DOHH2 (cell line): ENCODE data around the gene GPC5.

ENCODE experiments used
- H3F3A ChIP-seq: fragments of 200-600 bp; sonication (generic), shearing (Covaris generic); 2 replicates; pipeline ENCODE4 v1.6.0; 2016; ENCODE audit warnings: antibody characterized with exemption, mild to moderate bottlenecking; ENCODE audit not compliant: control insufficient read depth, insufficient read depth
- H3K27ac ChIP-seq: fragments of 200-600 bp; sonication (generic); 2 replicates; pipeline ENCODE4 v1.5.1; 2014; ENCODE audit warnings: low read depth, mild to moderate bottlenecking, low read length, moderate library complexity
- H3K27me3 ChIP-seq: fragments of 200-600 bp; sonication (generic); 2 replicates; pipeline ENCODE4 v1.6.1; 2014; ENCODE audit warnings: mild to moderate bottlenecking, low read length, mixed read lengths; ENCODE audit not compliant: control insufficient read depth
- H3K36me3 ChIP-seq: fragments of 200-600 bp; sonication (generic); 2 replicates; pipeline ENCODE4 v1.6.1; 2014; ENCODE audit warnings: mild to moderate bottlenecking, low read length, moderate library complexity, mixed read lengths; ENCODE audit not compliant: control insufficient read depth
- H3K4me1 ChIP-seq: fragments of 200-600 bp; sonication (generic); 2 replicates; pipeline ENCODE4 v1.6.1; 2014; ENCODE audit warnings: mild to moderate bottlenecking, low read length, mixed read lengths; ENCODE audit not compliant: control insufficient read depth
- H3K4me2 ChIP-seq: fragments of 200-600 bp; sonication (generic); 2 replicates; pipeline ENCODE4 v1.6.0; 2014; ENCODE audit warnings: mild to moderate bottlenecking, low read length, moderate library complexity
- H3K4me3 ChIP-seq: fragments of 200-600 bp; sonication (generic); 2 replicates; pipeline ENCODE4 v1.5.1; 2014; ENCODE audit warnings: mild to moderate bottlenecking, low read length, mixed read lengths
- H3K79me2 ChIP-seq: fragments of 200-600 bp; sonication (generic); 2 replicates; pipeline ENCODE4 v1.6.1; 2014; ENCODE audit warnings: mild to moderate bottlenecking, low read length, mixed read lengths; ENCODE audit not compliant: control insufficient read depth
- H3K9me2 ChIP-seq: fragments of 200-600 bp; sonication (generic); replicated peaks from 2 replicates; pipeline ENCODE4 v1.6.1; 2014; ENCODE audit warnings: mild to moderate bottlenecking, low read length, mixed read lengths; ENCODE audit not compliant: control insufficient read depth
- H3K9me3 ChIP-seq: fragments of 200-600 bp; sonication (generic); 2 replicates; pipeline ENCODE4 v1.6.1; 2014; ENCODE audit warnings: antibody characterized with exemption, low read length, mixed read lengths; ENCODE audit not compliant: control insufficient read depth, insufficient read depth
- H4K20me1 ChIP-seq: fragments of 200-600 bp; sonication (generic); 2 replicates; pipeline ENCODE4 v1.6.0; 2014; ENCODE audit warnings: low read depth, mild to moderate bottlenecking, antibody characterized with exemption, low read length, moderate library complexity; ENCODE audit not compliant: control insufficient read depth, insufficient read depth
- EZH2phosphoT487 ChIP-seq: fragments of 200-600 bp; sonication (generic); IDR thresholded peaks from 2 replicates; pipeline ENCODE4 v1.6.1; 2017; ENCODE audit warnings: borderline replicate concordance, mild to moderate bottlenecking, antibody characterized with exemption, low read length, moderate library complexity, mixed read lengths
- TF ChIP-seq, protein P1 (sequence below): fragments of 200-600 bp; sonication (generic); IDR thresholded peaks from one replicate; pipeline ENCODE4 v1.5.1; 2014; ENCODE audit warnings: antibody characterized with exemption, mild to moderate bottlenecking, low read depth, low read length; ENCODE audit not compliant: poor library complexity, severe bottlenecking

Gene GPC5

DNA sequence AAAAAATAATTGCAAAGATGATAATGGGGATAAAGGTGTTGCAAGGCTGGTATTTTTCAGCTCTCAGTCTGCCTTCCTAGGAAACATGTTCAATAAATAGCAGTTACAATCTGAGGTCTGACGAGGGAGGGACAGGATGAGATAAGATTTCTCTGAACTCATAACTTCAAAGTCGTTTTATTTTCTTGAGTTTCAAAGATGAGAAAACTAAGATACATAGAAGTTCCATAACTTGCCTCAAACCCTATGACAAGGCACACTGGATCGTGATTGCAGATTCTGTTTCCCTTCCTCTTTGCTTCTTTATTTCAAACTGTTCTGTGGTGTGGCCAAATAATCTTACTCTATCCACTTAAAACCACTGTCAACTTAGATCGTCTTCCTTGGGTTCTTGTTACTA, 327.2 kb downstream of the GPC5 start:
- Histone ChIP-seq H3K4me3 (no peak overlapping the region), H3F3A (no peaks in the 10 kb centered on the region), H3K27ac (no peak overlapping the region), H3K4me2 (no peak overlapping the region), H3K36me3 (no peaks in the 10 kb centered on the region), H3K9me2 (no peaks in the 10 kb centered on the region), H3K79me2 (no peaks in the 10 kb centered on the region), H3K9me3 (no peaks in the 10 kb centered on the region), H3K27me3 (no peaks in the 10 kb centered on the region), H3K4me1 (no peaks in the 10 kb centered on the region), H4K20me1 (no peaks in the 10 kb centered on the region)
- TF ChIP-seq EZH2phosphoT487, result no peak
- TF ChIP-seq, protein P1, sequence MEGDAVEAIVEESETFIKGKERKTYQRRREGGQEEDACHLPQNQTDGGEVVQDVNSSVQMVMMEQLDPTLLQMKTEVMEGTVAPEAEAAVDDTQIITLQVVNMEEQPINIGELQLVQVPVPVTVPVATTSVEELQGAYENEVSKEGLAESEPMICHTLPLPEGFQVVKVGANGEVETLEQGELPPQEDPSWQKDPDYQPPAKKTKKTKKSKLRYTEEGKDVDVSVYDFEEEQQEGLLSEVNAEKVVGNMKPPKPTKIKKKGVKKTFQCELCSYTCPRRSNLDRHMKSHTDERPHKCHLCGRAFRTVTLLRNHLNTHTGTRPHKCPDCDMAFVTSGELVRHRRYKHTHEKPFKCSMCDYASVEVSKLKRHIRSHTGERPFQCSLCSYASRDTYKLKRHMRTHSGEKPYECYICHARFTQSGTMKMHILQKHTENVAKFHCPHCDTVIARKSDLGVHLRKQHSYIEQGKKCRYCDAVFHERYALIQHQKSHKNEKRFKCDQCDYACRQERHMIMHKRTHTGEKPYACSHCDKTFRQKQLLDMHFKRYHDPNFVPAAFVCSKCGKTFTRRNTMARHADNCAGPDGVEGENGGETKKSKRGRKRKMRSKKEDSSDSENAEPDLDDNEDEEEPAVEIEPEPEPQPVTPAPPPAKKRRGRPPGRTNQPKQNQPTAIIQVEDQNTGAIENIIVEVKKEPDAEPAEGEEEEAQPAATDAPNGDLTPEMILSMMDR, result no peak

DNA sequence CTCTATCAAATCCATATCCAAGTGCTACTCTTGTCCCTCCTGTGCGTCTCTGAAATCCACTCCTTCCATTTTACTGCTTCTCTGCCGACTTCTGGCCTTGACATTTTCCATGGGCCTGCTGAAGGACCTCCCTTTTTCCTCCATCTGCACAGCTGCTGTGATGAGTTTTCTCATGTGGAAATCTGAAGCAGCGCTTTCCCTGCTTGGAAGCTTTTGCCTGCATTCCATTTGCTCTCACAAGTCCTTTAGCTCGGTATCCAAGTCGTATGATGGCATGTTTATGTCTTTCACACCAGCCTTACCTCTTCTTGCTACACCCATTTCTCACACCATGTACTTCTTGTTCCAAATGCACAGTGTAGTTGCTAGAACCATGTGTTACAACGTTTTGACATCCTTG, 328.2 kb downstream of the GPC5 start:
- H3K4me1 ChIP-seq, result no peaks in the 10 kb centered on the region
- no peaks in the 10 kb centered on the region for H3K27me3 ChIP-seq
- no peak overlapping the region for H3K27ac ChIP-seq
- H3K79me2 ChIP-seq, result no peaks in the 10 kb centered on the region
- H3K4me3 ChIP-seq, result no peak overlapping the region
- H4K20me1 ChIP-seq, result no peaks in the 10 kb centered on the region
- no peaks in the 10 kb centered on the region for H3K9me2 ChIP-seq
- H3K36me3 ChIP-seq, result no peaks in the 10 kb centered on the region
- H3K4me2 ChIP-seq, result no peak overlapping the region
- TF ChIP-seq, protein P1, result no peak
- no peak for TF ChIP-seq EZH2phosphoT487
- no peaks in the 10 kb centered on the region for H3K9me3 ChIP-seq
- no peaks in the 10 kb centered on the region for H3F3A ChIP-seq

DNA sequence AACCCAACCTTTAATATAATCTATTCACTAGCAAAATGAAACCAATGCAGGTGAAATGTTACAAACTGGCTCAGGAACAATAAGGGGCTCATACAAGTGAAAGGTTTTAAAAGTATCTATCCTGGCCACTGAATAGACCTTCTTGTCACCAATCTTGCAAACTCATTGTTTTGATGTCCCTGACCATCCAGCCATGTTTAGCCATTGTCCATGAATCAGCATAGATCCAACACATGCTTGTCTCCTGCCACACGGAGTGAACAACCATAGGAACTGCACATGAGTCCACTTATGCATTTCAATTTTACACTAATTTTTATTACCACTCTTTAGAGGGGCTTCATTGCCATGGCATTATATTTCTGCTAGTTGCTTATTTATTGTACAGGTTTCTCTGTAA, 331.4 kb downstream of the GPC5 start:
- Histone ChIP-seq H3K9me3 (no peaks in the 10 kb centered on the region), H4K20me1 (no peaks in the 10 kb centered on the region), H3K4me1 (no peaks in the 10 kb centered on the region), H3K9me2 (no peaks in the 10 kb centered on the region), H3K27ac (no peak overlapping the region), H3K4me2 (no peak overlapping the region), H3K36me3 (no peaks in the 10 kb centered on the region), H3K4me3 (no peak overlapping the region), H3K79me2 (no peaks in the 10 kb centered on the region), H3F3A (no peaks in the 10 kb centered on the region), H3K27me3 (no peaks in the 10 kb centered on the region)
- no peak for TF ChIP-seq EZH2phosphoT487
- TF ChIP-seq, protein P1, result no peak

DNA sequence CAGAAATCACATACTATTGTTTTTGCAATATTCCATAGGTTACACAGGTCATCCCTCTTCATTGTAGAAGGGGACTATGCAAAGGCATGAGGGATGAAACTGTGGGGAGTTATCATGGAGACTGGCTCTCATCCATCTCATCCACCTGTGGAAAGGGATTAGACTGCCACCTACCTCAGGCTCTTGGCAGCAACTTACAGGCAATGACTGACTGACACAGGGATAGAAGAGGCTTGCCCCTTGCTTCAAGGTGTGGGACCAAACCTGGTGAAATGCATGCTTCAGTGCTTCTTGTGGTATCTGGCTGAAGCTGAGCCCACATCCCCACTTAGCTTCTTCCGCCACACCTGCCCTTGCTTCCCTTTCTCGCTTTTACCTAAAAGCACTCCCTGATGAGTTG, 341.3 kb downstream of the GPC5 start:
- H3K4me1 ChIP-seq, result no peaks in the 10 kb centered on the region
- H3K27ac ChIP-seq, result no peak overlapping the region
- H3K79me2 ChIP-seq, result no peaks in the 10 kb centered on the region
- no peak overlapping the region for H3K4me2 ChIP-seq
- H3K4me3 ChIP-seq, result no peak overlapping the region
- H3K36me3 ChIP-seq, result no peaks in the 10 kb centered on the region
- no peaks in the 10 kb centered on the region for H4K20me1 ChIP-seq
- H3K9me3 ChIP-seq, result no peaks in the 10 kb centered on the region
- TF ChIP-seq EZH2phosphoT487, result no peak
- TF ChIP-seq, protein P1, result no peak
- no peaks in the 10 kb centered on the region for H3F3A ChIP-seq
- no peaks in the 10 kb centered on the region for H3K9me2 ChIP-seq
- H3K27me3 ChIP-seq, result no peaks in the 10 kb centered on the region
